Vagina (tissue), 2 donors: ENCODE results near the gene SLC7A8.

ENCODE experiments used
- POLR2AphosphoS5 ChIP-seq, 2 donors: sonication (generic); formaldehyde crosslinking; IDR thresholded peaks; one replicate each; pipeline ENCODE4 v1.9.0; 2017; ENCODE audit warnings: antibody characterized with exemption in 2 of 2, mild to moderate bottlenecking in 2 of 2, low read depth in 1 of 2; ENCODE audit not compliant: insufficient read depth in 1 of 2
- TF ChIP-seq, protein P1 (sequence below), 3 experiments: fragments of 450-650 bp in 2 of 3; fragments of 200-600 bp in 1 of 3; sonication (generic) in 1 of 3; IDR thresholded peaks; one replicate each; pipeline ENCODE4 v1.5.1; 2017 to 2019; ENCODE audit warnings: antibody characterized with exemption in 3 of 3, mild to moderate bottlenecking in 2 of 3, moderate library complexity in 2 of 3

DNA sequence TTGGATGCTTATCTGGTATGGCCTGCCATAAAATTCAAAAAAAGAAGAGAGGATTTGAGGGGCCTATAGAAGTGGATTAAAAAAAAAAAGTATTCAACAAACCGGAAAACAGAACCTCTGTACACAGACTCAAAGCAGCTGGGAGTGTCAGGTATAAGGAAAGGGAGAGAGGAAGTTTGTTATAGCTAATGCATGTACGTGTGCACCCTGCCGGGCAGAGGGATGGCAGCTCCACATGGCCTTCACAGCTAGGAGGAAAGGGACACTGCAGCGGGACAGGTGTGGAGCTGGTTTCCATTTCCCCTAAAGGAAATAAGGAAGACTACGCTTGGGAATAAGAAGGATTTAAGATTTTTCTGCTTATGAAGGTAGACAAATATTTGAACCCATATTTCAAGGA lies 21.5 kb downstream of the SLC7A8 start:
- TF ChIP-seq, protein P1, sequence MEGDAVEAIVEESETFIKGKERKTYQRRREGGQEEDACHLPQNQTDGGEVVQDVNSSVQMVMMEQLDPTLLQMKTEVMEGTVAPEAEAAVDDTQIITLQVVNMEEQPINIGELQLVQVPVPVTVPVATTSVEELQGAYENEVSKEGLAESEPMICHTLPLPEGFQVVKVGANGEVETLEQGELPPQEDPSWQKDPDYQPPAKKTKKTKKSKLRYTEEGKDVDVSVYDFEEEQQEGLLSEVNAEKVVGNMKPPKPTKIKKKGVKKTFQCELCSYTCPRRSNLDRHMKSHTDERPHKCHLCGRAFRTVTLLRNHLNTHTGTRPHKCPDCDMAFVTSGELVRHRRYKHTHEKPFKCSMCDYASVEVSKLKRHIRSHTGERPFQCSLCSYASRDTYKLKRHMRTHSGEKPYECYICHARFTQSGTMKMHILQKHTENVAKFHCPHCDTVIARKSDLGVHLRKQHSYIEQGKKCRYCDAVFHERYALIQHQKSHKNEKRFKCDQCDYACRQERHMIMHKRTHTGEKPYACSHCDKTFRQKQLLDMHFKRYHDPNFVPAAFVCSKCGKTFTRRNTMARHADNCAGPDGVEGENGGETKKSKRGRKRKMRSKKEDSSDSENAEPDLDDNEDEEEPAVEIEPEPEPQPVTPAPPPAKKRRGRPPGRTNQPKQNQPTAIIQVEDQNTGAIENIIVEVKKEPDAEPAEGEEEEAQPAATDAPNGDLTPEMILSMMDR (IDR thresholded peaks at IDR 0.05) = no peak
- no peak for TF ChIP-seq POLR2AphosphoS5 (IDR thresholded peaks at IDR 0.05; ENCODE audit: insufficient read depth in 1 of 2, low read depth in 1 of 2)
